Activated T-helper 17 cell treated with anti-CD3 and anti-CD28 coated beads, Interleukin-2, amount 50 U/mL, for 72 hours (primary cell): ENCODE measurements around the gene CDC42. TPM values are rescaled to one million over a fixed set of nuclear protein-coding genes. Genes with fewer than 3 reads are reported as not detected.

Source experiments
- ATAC-seq: fragments of 150-1000 bp; cut with Tn5 transposase; replicated peaks from 2 replicates; pipeline ENCODE4 v1.10.0; 2021; ENCODE audit warnings: mild to moderate bottlenecking, moderate library complexity
- H3K27ac Mint-ChIP-seq: one replicate; pipeline ENCODE4 v1.8.0; 2022; ENCODE audit warnings: mixed read lengths
- H3K27me3 Mint-ChIP-seq: one replicate; pipeline ENCODE4 v1.8.0; 2022; ENCODE audit warnings: mixed read lengths
- H3K36me3 Mint-ChIP-seq: one replicate; pipeline ENCODE4 v1.8.0; 2022; ENCODE audit warnings: low read depth, mild to moderate bottlenecking, mixed read lengths
- H3K4me1 Mint-ChIP-seq: one replicate; pipeline ENCODE4 v1.8.0; 2022; ENCODE audit warnings: mixed read lengths
- H3K4me3 Mint-ChIP-seq: one replicate; pipeline ENCODE4 v1.8.0; 2022; ENCODE audit warnings: mild to moderate bottlenecking, mixed read lengths
- H3K9me3 Mint-ChIP-seq: one replicate; pipeline ENCODE4 v1.8.0; 2022; ENCODE audit warnings: mixed read lengths
- total RNA-seq, 2 donors: library from RNA; stranded (reverse); gene quantifications; one replicate each; pipeline ENCODE4 v1.2.3, GENCODE V29; 2022

The CDC42 gene
- total RNA-seq, 2 donors from 2014 or later = 243 to 264 TPM

DNA sequence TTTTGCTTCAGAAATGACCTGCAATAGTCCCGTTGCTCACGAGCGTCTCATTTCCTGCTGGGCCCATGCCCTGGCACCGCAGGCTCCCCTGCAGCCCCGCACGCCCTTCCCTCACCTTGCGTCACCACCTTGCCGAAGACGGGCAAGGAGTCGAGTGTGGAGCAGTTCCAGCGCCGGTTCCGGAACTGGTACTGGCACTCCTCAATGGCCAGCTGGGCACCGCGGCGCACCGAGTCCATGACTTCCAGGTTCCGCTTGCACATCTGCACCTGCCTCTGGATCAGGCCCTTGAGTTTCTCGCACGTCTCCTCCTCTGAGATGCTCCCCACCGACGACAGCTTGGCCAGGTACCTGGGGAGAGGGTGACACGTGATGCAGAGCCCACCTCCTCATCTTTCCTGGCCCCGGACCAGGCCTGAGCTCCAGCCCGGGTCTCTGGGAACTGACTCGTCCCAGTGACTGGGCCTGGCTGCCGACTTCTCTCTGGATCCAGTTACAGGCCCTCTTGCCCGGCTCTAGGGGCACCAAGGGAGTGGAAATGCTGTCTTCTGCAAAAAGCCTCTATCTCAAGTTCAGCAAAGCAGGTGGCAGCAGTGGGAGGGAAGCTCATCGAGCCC is 77.1 kb downstream of the CDC42 start:
- no peak overlapping the region for H3K4me3 Mint-ChIP-seq
- no peak overlapping the region for H3K27ac Mint-ChIP-seq
- no peak for ATAC-seq
- H3K27me3 Mint-ChIP-seq = no peaks in the 10 kb centered on the region
- H3K4me1 Mint-ChIP-seq = no peaks in the 10 kb centered on the region
- no peaks in the 10 kb centered on the region for H3K36me3 Mint-ChIP-seq
- H3K9me3 Mint-ChIP-seq = no peaks in the 10 kb centered on the region

DNA sequence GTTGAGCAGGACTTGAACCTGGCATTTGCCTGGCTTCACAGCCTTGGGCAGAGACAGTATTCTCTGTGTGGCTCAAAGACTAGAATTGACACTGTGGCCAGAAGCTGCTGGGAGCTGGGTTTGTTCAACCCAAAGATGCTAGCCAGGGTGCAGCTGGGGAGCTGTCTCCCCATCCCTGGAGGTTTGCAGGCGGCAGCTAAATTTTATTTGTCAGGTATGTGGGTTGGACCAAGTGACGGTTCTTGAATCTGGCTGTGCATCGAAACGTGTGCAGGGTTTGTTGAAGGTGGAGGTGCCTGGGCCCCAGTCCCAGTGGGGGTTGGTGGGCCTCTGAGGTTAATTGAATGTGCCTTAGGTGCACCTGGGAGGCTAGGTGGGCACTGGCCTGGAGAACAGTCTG is 78.6 kb downstream of the CDC42 start:
- Mint-ChIP-seq H3K4me1 (no peaks in the 10 kb centered on the region), H3K27me3 (no peaks in the 10 kb centered on the region), H3K4me3 (no peak overlapping the region), H3K27ac (no peak overlapping the region), H3K36me3 (no peaks in the 10 kb centered on the region), H3K9me3 (no peaks in the 10 kb centered on the region)
- ATAC-seq = no peak

DNA sequence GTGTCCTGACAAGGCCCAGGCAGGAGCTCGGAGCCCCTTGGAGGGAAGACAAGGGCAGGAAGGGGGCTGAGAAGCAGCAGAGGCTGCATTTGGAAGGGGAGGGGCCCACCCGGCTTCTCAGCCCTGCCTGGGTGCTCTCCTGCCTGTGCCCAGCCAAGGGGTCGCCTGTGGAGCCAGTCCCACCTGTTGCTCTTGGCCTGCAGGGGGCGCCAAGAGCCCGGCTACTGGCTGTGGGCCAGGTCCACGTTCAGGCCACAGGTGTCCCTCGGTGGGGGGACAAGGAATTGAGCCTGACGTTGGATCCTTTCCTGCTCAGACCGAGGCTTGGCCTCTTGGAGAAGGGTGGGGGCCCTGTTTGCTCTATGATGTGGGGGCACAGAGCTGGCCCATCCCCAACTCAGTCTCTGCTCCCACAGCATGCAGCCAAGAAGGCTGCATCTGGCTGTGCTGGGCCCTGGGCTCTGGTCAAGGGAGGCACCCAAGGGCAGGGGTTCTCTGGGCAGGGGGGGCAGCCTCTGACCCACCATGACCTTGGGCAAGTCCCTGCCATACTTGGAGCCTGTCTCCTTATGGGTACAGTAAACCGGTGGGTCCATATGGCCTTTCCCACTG is 79.5 kb downstream of the CDC42 start:
- Mint-ChIP-seq H3K27ac (no peak overlapping the region), H3K27me3 (no peaks in the 10 kb centered on the region)
- ATAC-seq = peak; percentile 83

DNA sequence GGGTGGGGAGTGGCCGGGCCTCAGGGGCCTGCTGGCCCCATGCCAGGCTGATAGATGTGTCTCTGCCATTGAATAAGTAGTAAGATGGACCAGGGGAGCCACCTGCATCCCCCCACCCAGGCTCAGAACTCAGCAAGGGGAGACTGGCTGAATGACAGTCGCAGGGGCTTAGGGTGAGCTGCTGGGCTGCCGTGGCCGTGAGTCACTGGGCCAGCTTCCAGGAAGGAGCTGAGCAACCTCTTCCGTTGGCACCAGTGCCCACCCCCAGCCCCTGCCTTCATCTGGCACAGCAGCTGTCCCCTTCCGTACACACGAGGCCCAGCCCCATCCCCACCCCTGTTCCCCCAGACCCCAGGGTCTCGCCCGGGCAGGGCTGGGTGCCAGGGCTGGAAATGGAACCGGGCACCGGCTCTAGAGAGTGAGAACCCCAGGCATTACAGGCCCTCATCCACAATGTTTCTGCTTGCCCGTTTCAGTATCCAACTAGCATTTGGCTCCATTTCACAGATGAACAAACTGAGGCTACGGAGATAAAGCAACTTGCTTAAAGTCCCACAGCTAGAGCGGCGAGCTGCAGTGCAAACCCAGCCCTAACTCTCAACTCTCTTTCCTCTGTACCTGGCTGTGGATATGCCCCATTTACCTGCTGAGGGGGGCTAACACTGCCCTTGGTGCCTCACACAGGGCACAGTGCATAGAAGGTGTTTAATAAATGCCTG is 80.2 kb downstream of the CDC42 start:
- ATAC-seq = no peak
- no peaks in the 10 kb centered on the region for H3K4me1 Mint-ChIP-seq
- no peaks in the 10 kb centered on the region for H3K27me3 Mint-ChIP-seq
- no peak overlapping the region for H3K4me3 Mint-ChIP-seq
- no peak overlapping the region for H3K27ac Mint-ChIP-seq
- no peaks in the 10 kb centered on the region for H3K9me3 Mint-ChIP-seq
- H3K36me3 Mint-ChIP-seq = no peaks in the 10 kb centered on the region

More for the DNA sequence above, 79.5 kb downstream of the CDC42 start:
- no peak overlapping the region for H3K4me3 Mint-ChIP-seq
- no peaks in the 10 kb centered on the region for H3K36me3 Mint-ChIP-seq
- H3K9me3 Mint-ChIP-seq = no peaks in the 10 kb centered on the region
- no peaks in the 10 kb centered on the region for H3K4me1 Mint-ChIP-seq

DNA sequence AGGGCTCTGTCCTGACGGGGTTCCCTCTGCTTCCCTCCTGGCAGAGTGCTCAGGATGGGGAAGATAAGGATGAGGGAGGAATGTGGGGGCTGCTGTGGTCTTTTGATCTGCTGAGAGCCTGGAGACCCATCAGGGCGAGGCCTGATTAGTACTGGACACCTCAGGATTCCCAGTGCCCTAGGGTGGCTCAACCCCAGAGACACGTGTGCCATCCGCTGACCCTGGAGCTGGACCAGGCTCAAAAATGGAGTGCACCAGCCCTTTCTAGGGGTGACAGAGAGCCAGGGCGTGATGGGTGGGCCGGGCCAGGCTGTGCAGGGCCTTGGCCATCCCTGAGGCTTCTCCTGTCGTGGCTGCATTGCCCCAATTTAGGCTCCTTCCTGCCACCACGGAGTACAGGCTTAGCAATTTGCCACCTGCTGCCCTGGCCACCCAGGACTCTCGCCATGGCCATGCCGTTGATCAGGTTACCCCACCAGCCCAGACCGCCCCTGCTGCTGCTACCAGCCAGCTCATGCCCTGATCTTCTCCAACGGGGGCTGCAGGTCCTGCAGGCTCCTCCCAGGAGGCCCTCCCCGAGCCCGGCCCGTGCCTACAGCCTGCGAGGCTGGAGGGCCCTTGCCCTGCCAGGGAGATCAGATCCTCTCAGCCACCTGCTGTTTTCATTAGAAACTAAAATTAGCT is 80.9 kb downstream of the CDC42 start:
- no peaks in the 10 kb centered on the region for H3K4me1 Mint-ChIP-seq
- no peaks in the 10 kb centered on the region for H3K36me3 Mint-ChIP-seq
- H3K27ac Mint-ChIP-seq = no peak overlapping the region
- H3K9me3 Mint-ChIP-seq = no peaks in the 10 kb centered on the region
- H3K4me3 Mint-ChIP-seq = no peak overlapping the region
- no peaks in the 10 kb centered on the region for H3K27me3 Mint-ChIP-seq
- ATAC-seq = no peak

DNA sequence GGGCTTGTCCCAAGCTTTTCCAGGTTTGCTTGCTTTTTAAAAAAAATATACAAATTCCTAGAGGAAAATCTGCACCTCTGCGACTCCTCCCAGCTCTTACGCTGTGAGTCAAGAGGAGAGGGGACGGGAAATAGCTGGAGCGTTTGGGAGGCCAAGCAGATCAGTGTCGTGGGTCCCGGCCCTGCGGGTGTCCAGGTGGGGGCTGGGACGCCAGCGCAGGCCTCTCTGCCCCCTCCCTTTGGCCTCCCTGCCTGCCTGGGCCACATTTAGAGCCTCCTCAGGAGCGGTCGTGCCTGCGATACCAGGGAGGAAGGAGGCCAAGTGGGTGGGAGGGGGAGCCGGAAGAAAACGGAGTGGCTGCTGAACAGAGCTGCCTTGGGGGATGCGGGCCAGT is 81.4 kb downstream of the CDC42 start:
- H3K4me3 Mint-ChIP-seq = no peak overlapping the region
- no peak for ATAC-seq
- H3K36me3 Mint-ChIP-seq = no peaks in the 10 kb centered on the region
- no peaks in the 10 kb centered on the region for H3K9me3 Mint-ChIP-seq
- no peaks in the 10 kb centered on the region for H3K27me3 Mint-ChIP-seq
- H3K27ac Mint-ChIP-seq = no peak overlapping the region
- no peaks in the 10 kb centered on the region for H3K4me1 Mint-ChIP-seq

DNA sequence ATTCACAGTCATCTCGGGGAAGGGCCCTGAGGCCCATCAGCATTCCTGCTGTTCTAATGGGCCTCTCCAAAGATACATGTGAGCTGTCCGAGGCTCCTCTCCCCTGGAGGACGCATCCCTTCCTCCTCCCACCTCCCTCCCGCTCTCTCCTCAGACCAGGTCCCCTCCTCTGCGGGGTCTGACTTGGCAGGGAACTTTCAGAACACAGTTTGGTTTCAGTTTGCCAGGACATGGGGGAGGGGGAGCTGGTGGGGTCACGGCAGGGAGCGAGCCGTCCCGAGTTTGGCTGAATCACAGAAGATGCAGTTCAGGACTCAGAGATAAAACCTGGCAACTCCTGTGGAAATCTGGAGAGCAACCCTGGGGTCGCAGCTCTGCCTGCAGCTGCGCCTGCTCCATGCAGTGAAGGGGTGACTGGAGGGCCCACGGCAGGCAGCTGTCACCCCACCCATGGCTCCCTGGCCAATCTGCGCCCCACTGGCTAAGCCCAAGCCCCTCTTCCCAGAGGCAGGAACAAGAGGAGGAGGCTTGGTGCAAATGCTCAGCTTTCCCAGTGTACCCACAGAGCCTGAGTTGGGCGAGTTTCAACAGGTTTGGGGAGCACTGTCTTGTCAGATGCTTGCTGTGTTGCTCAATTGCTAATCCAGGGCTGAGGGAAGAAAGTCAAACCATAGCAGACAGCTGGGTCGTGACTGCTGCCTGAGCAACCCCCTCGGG is 84.7 kb downstream of the CDC42 start:
- Mint-ChIP-seq H3K27ac (no peak overlapping the region), H3K36me3 (no peaks in the 10 kb centered on the region), H3K4me3 (no peak overlapping the region), H3K27me3 (peaks cover 11% of the 10 kb centered on the region), H3K4me1 (no peaks in the 10 kb centered on the region), H3K9me3 (no peaks in the 10 kb centered on the region)
- ATAC-seq = no peak

DNA sequence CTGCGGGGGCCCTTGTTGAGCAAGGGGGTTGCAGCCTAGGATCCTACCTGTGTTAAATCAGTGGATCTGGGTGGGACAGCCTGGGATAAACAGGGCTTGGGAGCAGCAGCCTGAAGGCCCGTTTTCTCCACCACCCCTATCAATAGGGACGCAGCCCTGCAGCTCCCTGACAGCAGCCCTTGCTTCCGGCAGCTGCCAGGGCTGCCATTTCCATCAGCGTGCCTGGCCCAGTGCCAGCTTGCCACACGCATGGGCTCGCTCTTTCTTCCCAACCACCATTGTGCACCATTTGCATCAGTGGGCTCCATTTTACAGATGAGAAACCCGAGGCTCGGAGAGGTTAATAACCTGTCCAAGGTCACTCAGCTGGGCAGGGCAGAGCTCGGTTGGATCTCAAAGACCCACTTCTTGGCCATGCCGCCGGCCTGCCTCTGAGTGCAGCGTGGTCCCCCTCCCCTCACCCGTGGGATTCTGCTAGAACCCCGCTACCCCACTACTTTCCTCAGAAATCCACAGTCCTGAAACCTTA is 86.6 kb downstream of the CDC42 start:
- no peaks in the 10 kb centered on the region for H3K9me3 Mint-ChIP-seq
- peaks cover 17% of the 10 kb centered on the region for H3K27me3 Mint-ChIP-seq
- H3K4me1 Mint-ChIP-seq = peaks cover 5% of the 10 kb centered on the region
- H3K36me3 Mint-ChIP-seq = peaks cover 6% of the 10 kb centered on the region
- H3K27ac Mint-ChIP-seq = no peak overlapping the region
- no peak overlapping the region for H3K4me3 Mint-ChIP-seq
- no peak for ATAC-seq

DNA sequence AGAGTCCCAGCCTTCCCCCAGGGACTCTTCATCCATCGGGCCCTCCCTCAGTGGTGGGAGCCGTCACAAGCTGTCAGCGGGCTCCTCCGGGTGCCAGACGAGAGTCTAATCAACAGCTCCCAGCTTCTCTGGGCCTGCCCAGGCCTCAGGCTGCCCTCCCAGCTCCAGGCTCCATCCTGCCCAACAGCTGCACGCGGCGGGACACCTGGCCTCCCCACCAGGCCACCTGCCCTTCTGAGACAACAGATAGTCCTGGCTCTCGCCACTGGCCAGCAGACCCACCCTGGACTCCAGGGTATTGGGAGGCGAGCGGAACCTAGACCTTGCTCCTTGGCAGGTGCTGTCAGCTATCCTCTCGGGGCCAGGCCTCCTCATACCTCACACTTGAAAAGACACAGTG is 87.3 kb downstream of the CDC42 start:
- Mint-ChIP-seq H3K27me3 (peaks cover 24% of the 10 kb centered on the region), H3K27ac (no peak overlapping the region), H3K36me3 (peaks cover 6% of the 10 kb centered on the region), H3K9me3 (no peaks in the 10 kb centered on the region), H3K4me3 (no peak overlapping the region), H3K4me1 (peaks cover 6% of the 10 kb centered on the region)
- ATAC-seq = no peak

Other genes starting within 250 kb of the CDC42 start
- gene LDLRAD2, start 240.4 kb upstream of the CDC42 start, total RNA-seq = not detected
- gene HSPG2, start 115.4 kb upstream of the CDC42 start, total RNA-seq = 10 to 100 TPM in 1 of 2 donors, 1 to 10 TPM in 1; 1.8 to 33.3 TPM
- not detected for gene CELA3B, start 75.7 kb upstream of the CDC42 start, total RNA-seq
- not detected for gene CELA3A, start 51.1 kb upstream of the CDC42 start, total RNA-seq
- gene WNT4, start 90.4 kb downstream of the CDC42 start, total RNA-seq = not detected